Measurements from ENCODE around the gene LRRC27. TPM values are rescaled to one million over a fixed set of nuclear protein-coding genes. Genes with fewer than 3 reads are reported as not detected.
"Not testable (repeated sequence)": the region's sequence is repeated elsewhere in the genome, so short reads cannot be mapped to it uniquely, and the experiment has no call there.

Gene LRRC27
- polyA plus RNA-seq, 1 experiment = 9.2 TPM

GRCh38 chr10:132293813-132294520, 38.0 kb upstream of the LRRC27 start:
- ChIA-PET POLR2A (no interaction called here), CTCF (no interaction called here)
- no peak for DNase-seq (ENCODE audit: low read depth, low spot score)
- TF ChIP-seq, protein P1, sequence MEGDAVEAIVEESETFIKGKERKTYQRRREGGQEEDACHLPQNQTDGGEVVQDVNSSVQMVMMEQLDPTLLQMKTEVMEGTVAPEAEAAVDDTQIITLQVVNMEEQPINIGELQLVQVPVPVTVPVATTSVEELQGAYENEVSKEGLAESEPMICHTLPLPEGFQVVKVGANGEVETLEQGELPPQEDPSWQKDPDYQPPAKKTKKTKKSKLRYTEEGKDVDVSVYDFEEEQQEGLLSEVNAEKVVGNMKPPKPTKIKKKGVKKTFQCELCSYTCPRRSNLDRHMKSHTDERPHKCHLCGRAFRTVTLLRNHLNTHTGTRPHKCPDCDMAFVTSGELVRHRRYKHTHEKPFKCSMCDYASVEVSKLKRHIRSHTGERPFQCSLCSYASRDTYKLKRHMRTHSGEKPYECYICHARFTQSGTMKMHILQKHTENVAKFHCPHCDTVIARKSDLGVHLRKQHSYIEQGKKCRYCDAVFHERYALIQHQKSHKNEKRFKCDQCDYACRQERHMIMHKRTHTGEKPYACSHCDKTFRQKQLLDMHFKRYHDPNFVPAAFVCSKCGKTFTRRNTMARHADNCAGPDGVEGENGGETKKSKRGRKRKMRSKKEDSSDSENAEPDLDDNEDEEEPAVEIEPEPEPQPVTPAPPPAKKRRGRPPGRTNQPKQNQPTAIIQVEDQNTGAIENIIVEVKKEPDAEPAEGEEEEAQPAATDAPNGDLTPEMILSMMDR (IDR thresholded peaks at IDR 0.05; ENCODE audit: low read depth, low read length) = no peak
- Histone ChIP-seq H3K9me3 (ENCODE audit: control insufficient read depth, insufficient read depth, low read length) (peaks cover 6% of the 10 kb centered on the region; the same call in 1 of the 2 replicates), H3K4me3 (ENCODE audit: low read depth, low read length) (no peak overlapping the region), H3K27me3 (ENCODE audit: control insufficient read depth, insufficient read depth, low read length) (peaks cover 21% of the 10 kb centered on the region), H3K27ac (ENCODE audit: low read depth, low read length) (no peak overlapping the region)

- H3K27me3 ChIP-seq (ENCODE audit: control insufficient read depth, insufficient read depth, low read length) = peaks cover 16% of the 10 kb centered on the region
- H3K4me3 ChIP-seq (ENCODE audit: low read depth, low read length) = no peak overlapping the region
- H3K27ac ChIP-seq (ENCODE audit: low read depth, low read length) = no peak overlapping the region
- peaks cover 6% of the 10 kb centered on the region; the same call in 1 of the 2 replicates for H3K9me3 ChIP-seq (ENCODE audit: control insufficient read depth, insufficient read depth, low read length)
- POLR2A ChIA-PET = no interaction called here
- DNase-seq (ENCODE audit: low read depth, low spot score) = no peak
- CTCF ChIA-PET = no interaction called here
- TF ChIP-seq, protein P1 (IDR thresholded peaks at IDR 0.05; ENCODE audit: low read depth, low read length) = no peak
Measured at GRCh38 chr10:132294561-132295318, 37.3 kb upstream of the LRRC27 start.

GRCh38 chr10:132295481-132295880, 36.5 kb upstream of the LRRC27 start:
- POLR2A ChIA-PET; H3K4me3 ChIP-seq (ENCODE audit: low read depth, low read length); H3K9me3 ChIP-seq (ENCODE audit: control insufficient read depth, insufficient read depth, low read length); CTCF ChIA-PET; H3K27ac ChIP-seq (ENCODE audit: low read depth, low read length); DNase-seq (ENCODE audit: low read depth, low spot score): not testable (repeated sequence)
- H3K27me3 ChIP-seq (ENCODE audit: control insufficient read depth, insufficient read depth, low read length) = peaks cover 18% of the 10 kb centered on the region

GRCh38 chr10:132296666-132297443, 35.1 kb upstream of the LRRC27 start:
- no peak overlapping the region for H3K4me3 ChIP-seq (ENCODE audit: low read depth, low read length)
- H3K27me3 ChIP-seq (ENCODE audit: control insufficient read depth, insufficient read depth, low read length) = peaks cover 21% of the 10 kb centered on the region
- ChIA-PET CTCF (no interaction called here), POLR2A (interaction anchor here (0.6 kb wide), 1 partner anchor 23 kb away, joined by 3 read pairs; no protein-coding TSS in a partner anchor)
- peaks cover 6% of the 10 kb centered on the region; the same call in 1 of the 2 replicates for H3K9me3 ChIP-seq (ENCODE audit: control insufficient read depth, insufficient read depth, low read length)
- TF ChIP-seq, protein P1 (IDR thresholded peaks at IDR 0.05; ENCODE audit: low read depth, low read length) = no peak
- H3K27ac ChIP-seq (ENCODE audit: low read depth, low read length) = no peak overlapping the region
- DNase-seq (ENCODE audit: low read depth, low spot score) = no peak

DNA sequence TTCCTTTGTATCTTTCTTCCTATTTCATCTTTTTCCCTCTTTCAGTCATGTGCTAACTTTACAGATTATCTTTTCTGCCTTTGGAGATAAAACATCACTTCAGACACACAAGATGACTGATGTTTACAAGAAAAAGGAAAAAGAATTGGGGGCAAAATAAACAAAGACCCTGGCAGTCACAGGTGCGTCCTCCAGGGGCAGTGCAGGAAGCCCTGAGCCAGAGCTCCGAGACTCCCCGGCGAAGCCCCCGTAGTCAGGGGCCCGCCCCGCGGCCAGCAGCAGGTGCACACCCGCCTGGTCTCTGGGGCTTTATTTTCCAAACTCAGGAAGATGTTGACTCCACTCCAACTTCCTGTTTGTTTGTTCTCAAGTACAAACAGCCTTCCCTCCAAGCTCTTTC, 34.5 kb upstream of the LRRC27 start:
- ChIA-PET POLR2A (no interaction called here), CTCF (no interaction called here)
- DNase-seq (ENCODE audit: low read depth, low spot score) = no peak
- Histone ChIP-seq H3K9me3 (ENCODE audit: control insufficient read depth, insufficient read depth, low read length) (peaks cover 6% of the 10 kb centered on the region; the same call in 1 of the 2 replicates), H3K27me3 (ENCODE audit: control insufficient read depth, insufficient read depth, low read length) (peaks cover 23% of the 10 kb centered on the region), H3K4me3 (ENCODE audit: low read depth, low read length) (no peak overlapping the region), H3K27ac (ENCODE audit: low read depth, low read length) (no peak overlapping the region)
- TF ChIP-seq, protein P1 (IDR thresholded peaks at IDR 0.05; ENCODE audit: low read depth, low read length) = no peak
